GM12892 (cell line): Measurements from ENCODE around the gene HRH1.

ENCODE experiments used
- POLR2A ChIP-seq: IDR thresholded peaks from 2 replicates; pipeline ENCODE4 v1.6.1; 2011; ENCODE audit warnings: low read depth, low read length, control low read depth
- POLR2AphosphoS5 ChIP-seq: IDR thresholded peaks from 2 replicates; pipeline ENCODE4 v1.6.1; 2011; ENCODE audit warnings: low read depth, low read length, control low read depth

DNA sequence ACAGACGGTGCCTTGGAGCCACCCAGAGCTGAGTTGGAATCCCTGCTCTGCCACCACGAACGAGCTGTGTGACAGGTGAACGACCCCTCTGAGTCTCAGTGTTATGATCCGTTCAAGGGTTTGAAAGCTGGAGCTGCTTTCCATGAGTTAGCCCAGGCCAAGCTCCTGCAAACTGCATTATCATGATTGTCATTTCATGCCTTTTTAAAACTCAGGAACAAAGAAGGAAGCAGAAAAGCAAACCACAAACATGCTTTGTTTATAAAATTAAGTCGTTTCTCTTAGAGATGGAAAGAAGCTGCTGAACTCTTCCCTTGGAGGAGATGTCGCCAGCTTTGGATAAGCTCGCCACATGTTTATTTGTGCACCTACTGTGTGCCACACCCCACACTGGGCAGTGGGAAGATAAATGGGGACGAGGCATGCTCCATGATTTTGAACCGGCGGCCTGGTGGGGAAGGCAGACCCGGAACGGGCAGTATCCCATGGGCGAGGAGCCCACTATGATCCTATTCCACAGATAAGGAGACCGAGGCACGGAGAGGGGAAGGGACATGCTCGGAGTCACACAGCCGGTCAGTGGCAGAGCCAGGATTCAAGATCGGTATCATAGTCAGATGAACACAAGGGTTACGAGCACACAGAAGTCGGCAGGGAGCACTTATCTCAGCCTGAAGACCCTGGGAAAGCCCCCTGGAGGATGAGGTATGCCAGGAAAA lies 15.9 kb downstream of the HRH1 start:
- no peak for TF ChIP-seq POLR2A
- TF ChIP-seq POLR2AphosphoS5 = no peak
